A549 (cell line): Measurements from ENCODE around the gene DZIP3.

Experiments used
- CHD4 ChIP-seq: fragments of 200-600 bp; sonication (generic); IDR thresholded peaks from 2 replicates; pipeline ENCODE4 v1.6.1; 2016; ENCODE audit warnings: antibody characterized with exemption, mild to moderate bottlenecking, borderline replicate concordance
- CTCF ChIP-seq: fragments of >200 bp; sonication (Bioruptor Twin); formaldehyde crosslinking; IDR thresholded peaks from 3 replicates; pipeline ENCODE4 v1.5.1; 2016
- E2F6 ChIP-seq: IDR thresholded peaks from 2 replicates; pipeline ENCODE4 v1.6.1; 2012; ENCODE audit warnings: low read depth, borderline replicate concordance
- EP300 ChIP-seq, 2 experiments: fragments of >200 bp; sonication (Bioruptor Twin); formaldehyde crosslinking; IDR thresholded peaks; 2 replicates in 1 of 2; 3 replicates in 1 of 2; pipeline ENCODE4 v1.6.1; 2016 to 2017
- FOXS1 ChIP-seq: fragments of 250-450 bp; sonication (Bioruptor Pico); IDR thresholded peaks from 2 replicates; pipeline ENCODE4 v1.5.0; 2020; ENCODE audit warnings: mild to moderate bottlenecking, moderate library complexity
- HEYL ChIP-seq: fragments of 250-450 bp; sonication (Bioruptor Pico); IDR thresholded peaks from 2 replicates; pipeline ENCODE4 v1.8.0; 2021; ENCODE audit warnings: mild to moderate bottlenecking, moderate library complexity
- POLR2A ChIP-seq: IDR thresholded peaks from 2 replicates; pipeline ENCODE4 v1.6.1; 2012; ENCODE audit warnings: mild to moderate bottlenecking, low read length
- RAD21 ChIP-seq, 2 experiments: fragments of >200 bp in 1 of 2; sonication (Bioruptor Twin) in 1 of 2; formaldehyde crosslinking in 1 of 2; IDR thresholded peaks in 1 of 2; conservative IDR thresholded peaks in 1 of 2; 2 replicates in 1 of 2; 3 replicates in 1 of 2; pipeline ENCODE4 v1.6.1; 2012 to 2018; ENCODE audit warnings: inconsistent platforms in 1 of 2
- RFX5 ChIP-seq: fragments of 450-650 bp; IDR thresholded peaks from 2 replicates; pipeline ENCODE4 v1.7.1; 2014; ENCODE audit warnings: antibody characterized with exemption, mild to moderate bottlenecking, moderate library complexity
- ZSCAN20 ChIP-seq: fragments of 250-450 bp; sonication (Bioruptor Pico); IDR thresholded peaks from 2 replicates; pipeline ENCODE4 v1.8.0; 2022; ENCODE audit warnings: mild to moderate bottlenecking, moderate library complexity
- TF ChIP-seq, protein P1 (sequence below): fragments of 200-600 bp; sonication (generic); IDR thresholded peaks from 2 replicates; pipeline ENCODE4 v1.6.1; 2016; ENCODE audit warnings: antibody characterized with exemption, mild to moderate bottlenecking, moderate library complexity

- no peak for TF ChIP-seq CTCF
- TF ChIP-seq, protein P1, sequence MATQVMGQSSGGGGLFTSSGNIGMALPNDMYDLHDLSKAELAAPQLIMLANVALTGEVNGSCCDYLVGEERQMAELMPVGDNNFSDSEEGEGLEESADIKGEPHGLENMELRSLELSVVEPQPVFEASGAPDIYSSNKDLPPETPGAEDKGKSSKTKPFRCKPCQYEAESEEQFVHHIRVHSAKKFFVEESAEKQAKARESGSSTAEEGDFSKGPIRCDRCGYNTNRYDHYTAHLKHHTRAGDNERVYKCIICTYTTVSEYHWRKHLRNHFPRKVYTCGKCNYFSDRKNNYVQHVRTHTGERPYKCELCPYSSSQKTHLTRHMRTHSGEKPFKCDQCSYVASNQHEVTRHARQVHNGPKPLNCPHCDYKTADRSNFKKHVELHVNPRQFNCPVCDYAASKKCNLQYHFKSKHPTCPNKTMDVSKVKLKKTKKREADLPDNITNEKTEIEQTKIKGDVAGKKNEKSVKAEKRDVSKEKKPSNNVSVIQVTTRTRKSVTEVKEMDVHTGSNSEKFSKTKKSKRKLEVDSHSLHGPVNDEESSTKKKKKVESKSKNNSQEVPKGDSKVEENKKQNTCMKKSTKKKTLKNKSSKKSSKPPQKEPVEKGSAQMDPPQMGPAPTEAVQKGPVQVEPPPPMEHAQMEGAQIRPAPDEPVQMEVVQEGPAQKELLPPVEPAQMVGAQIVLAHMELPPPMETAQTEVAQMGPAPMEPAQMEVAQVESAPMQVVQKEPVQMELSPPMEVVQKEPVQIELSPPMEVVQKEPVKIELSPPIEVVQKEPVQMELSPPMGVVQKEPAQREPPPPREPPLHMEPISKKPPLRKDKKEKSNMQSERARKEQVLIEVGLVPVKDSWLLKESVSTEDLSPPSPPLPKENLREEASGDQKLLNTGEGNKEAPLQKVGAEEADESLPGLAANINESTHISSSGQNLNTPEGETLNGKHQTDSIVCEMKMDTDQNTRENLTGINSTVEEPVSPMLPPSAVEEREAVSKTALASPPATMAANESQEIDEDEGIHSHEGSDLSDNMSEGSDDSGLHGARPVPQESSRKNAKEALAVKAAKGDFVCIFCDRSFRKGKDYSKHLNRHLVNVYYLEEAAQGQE = no peak
- no peak for TF ChIP-seq CHD4
- no peak for TF ChIP-seq FOXS1 (CRISPR knock-in tag)
- TF ChIP-seq POLR2A = no peak
- no peak for TF ChIP-seq ZSCAN20 (CRISPR knock-in tag)
- no peak for TF ChIP-seq E2F6
- no peak for TF ChIP-seq HEYL (CRISPR knock-in tag)
- no peak for TF ChIP-seq EP300 (IDR thresholded peaks at IDR 0.05)
- TF ChIP-seq RAD21 (conservative IDR thresholded peaks at IDR 0.05 in 1 of 2, IDR thresholded peaks at IDR 0.05 in 1 of 2) = no peak
- no peak for TF ChIP-seq RFX5
Observed at GRCh38 chr3:108602249-108602934, 12.9 kb downstream of the DZIP3 start.
